ENCODE data around the gene LYPD6B. TPM values are rescaled to one million over a fixed set of nuclear protein-coding genes. Genes with fewer than 3 reads are reported as not detected.

LYPD6B gene
- total and polyA plus RNA-seq, 10 of the 15 experiments (the other 5 are each of a cell fraction or from before 2014, with no cell fraction given) = 1.0 to 6.6 (median 4.0) TPM

GRCh38 chr2:149042881-149043280 lies 4.4 kb downstream of the LYPD6B start:
- FAIRE-seq = no peak
- H4K20me1 ChIP-seq (ENCODE audit: control insufficient read depth, insufficient read depth) = no peaks in the 10 kb centered on the region
- in situ Hi-C loops (cut with MboI) (no loop called here), intact Hi-C loops (cut with micrococcal nuclease; ENCODE audit: unreplicated experiment) (loop anchor here (5.0 to 10.0 kb wide), 3 partner anchors 269 to 1302 kb away; no protein-coding TSS in a partner anchor)
- CTCF ChIA-PET = interaction anchor here (18.0 kb wide), 1 partner anchor 21 kb away, joined by 508 read pairs; no protein-coding TSS in a partner anchor
- H3K4me2 ChIP-seq (ENCODE audit: control insufficient read depth, insufficient read depth) = no peak overlapping the region
- SMC1A ChIA-PET (ENCODE audit: uncharacterized antibody, unreplicated experiment) = interaction anchor here (1.2 to 16.5 kb wide), 2 partner anchors 21 to 23 kb away, joined by 3 to 327 read pairs; no protein-coding TSS in a partner anchor
- no peak overlapping the region for H3K27ac ChIP-seq (ENCODE audit: control insufficient read depth, insufficient read depth)
- ATAC-seq = no peak
- RAD21 ChIA-PET (ENCODE audit: unreplicated experiment) = no interaction called here
- DNase-seq (ENCODE audit: low read depth, low spot score) = no peak
- peaks cover 8% of the 10 kb centered on the region; the same call in 1 of the 2 replicates for H3K4me1 ChIP-seq (ENCODE audit: control insufficient read depth, insufficient read depth, low read length)
- no peak overlapping the region for H3K4me3 ChIP-seq
- 0% methylated on average over 1 of the region's 1 CpG for WGBS (ENCODE audit: insufficient coverage, insufficient replicate concordance, low lambda C conversion rate, missing lambda C conversion rate)
- H3K27me3 ChIP-seq (replicated peaks in 1 of 2; ENCODE audit: control insufficient read depth in 2 of 2, insufficient read depth in 2 of 2, low read length in 1 of 2) = no peaks in the 10 kb centered on the region
- POLR2A ChIA-PET = no interaction called here
- H2AFZ ChIP-seq (ENCODE audit: control insufficient read depth, low read depth, low read length) = no peak overlapping the region
- no peaks in the 10 kb centered on the region for H3K36me3 ChIP-seq (ENCODE audit: control insufficient read depth in 2 of 2, insufficient read depth in 2 of 2, low read length in 1 of 2)
- H3K9me3 ChIP-seq (replicated peaks; ENCODE audit: control insufficient read depth, insufficient read depth, low read length) = peaks cover 4% of the 10 kb centered on the region; the same call in 2 of the 3 replicates
- no peak overlapping the region for H3K9ac ChIP-seq (ENCODE audit: control insufficient read depth, insufficient read depth, low read length)
- no TSS peak for BruUV-seq (replicated peaks)
- peaks cover 8% of the 10 kb centered on the region for H3K79me2 ChIP-seq (ENCODE audit: control insufficient read depth, insufficient read depth, low read length)
- TF ChIP-seq POU2F2 (IDR thresholded peaks at IDR 0.05; ENCODE audit: borderline replicate concordance, low read depth, low read length) = no peak
- TF ChIP-seq ZNF24 (IDR thresholded peaks at IDR 0.05) = no peak
- no peak for TF ChIP-seq MEF2B (IDR thresholded peaks at IDR 0.05; ENCODE audit: partially characterized antibody, poor library complexity, severe bottlenecking)
- TF ChIP-seq TCF12 (IDR thresholded peaks at IDR 0.05; ENCODE audit: low read depth, low read length) = no peak
- no peak for TF ChIP-seq CEBPB (IDR thresholded peaks at IDR 0.05; ENCODE audit: borderline replicate concordance in 1 of 2, low read depth in 2 of 2, low read length in 2 of 2)
- no peak for TF ChIP-seq SIX5 (IDR thresholded peaks at IDR 0.05; ENCODE audit: low read depth, low read length, severe bottlenecking)
- no peak for TF ChIP-seq CBFB (IDR thresholded peaks at IDR 0.05; ENCODE audit: low read depth)
- no peak for TF ChIP-seq IRF4 (IDR thresholded peaks at IDR 0.05; ENCODE audit: low read depth, low read length)
- TF ChIP-seq IKZF1 (conservative IDR thresholded peaks at IDR 0.05) = no peak

GRCh38 chr2:149044500-149044899 lies 6.0 kb downstream of the LYPD6B start:
- H3K4me1 ChIP-seq (ENCODE audit: control insufficient read depth, insufficient read depth, low read length) = peaks cover 8% of the 10 kb centered on the region
- FAIRE-seq = no peak
- H4K20me1 ChIP-seq (ENCODE audit: control insufficient read depth, insufficient read depth) = no peaks in the 10 kb centered on the region
- no peaks in the 10 kb centered on the region for H3K27me3 ChIP-seq (replicated peaks in 1 of 2; ENCODE audit: control insufficient read depth in 2 of 2, insufficient read depth in 2 of 2, low read length in 1 of 2)
- BruUV-seq (replicated peaks) = no TSS peak
- SMC1A ChIA-PET (ENCODE audit: uncharacterized antibody, unreplicated experiment) = no interaction called here
- POLR2A ChIA-PET = no interaction called here
- RAD21 ChIA-PET (ENCODE audit: unreplicated experiment) = no interaction called here
- H3K4me3 ChIP-seq = no peak overlapping the region
- no peak overlapping the region for H3K4me2 ChIP-seq (ENCODE audit: control insufficient read depth, insufficient read depth)
- in situ Hi-C loops (cut with MboI) (no loop called here), intact Hi-C loops (cut with micrococcal nuclease; ENCODE audit: unreplicated experiment) (loop anchor here (5.0 to 10.0 kb wide), 3 partner anchors 268 to 1300 kb away; no protein-coding TSS in a partner anchor)
- peaks cover 6% of the 10 kb centered on the region for H3K79me2 ChIP-seq (ENCODE audit: control insufficient read depth, insufficient read depth, low read length)
- H3K27ac ChIP-seq (ENCODE audit: control insufficient read depth, insufficient read depth) = no peak overlapping the region
- no peaks in the 10 kb centered on the region for H3K36me3 ChIP-seq (ENCODE audit: control insufficient read depth in 2 of 2, insufficient read depth in 2 of 2, low read length in 1 of 2)
- 0% methylated on average over 1 of the region's 1 CpG for WGBS (ENCODE audit: insufficient coverage, insufficient replicate concordance, low lambda C conversion rate, missing lambda C conversion rate)
- CTCF ChIA-PET = no interaction called here
- H2AFZ ChIP-seq (ENCODE audit: control insufficient read depth, low read depth, low read length) = no peak overlapping the region
- no peak for ATAC-seq
- DNase-seq (ENCODE audit: low read depth, low spot score) = no peak
- peaks cover 6% of the 10 kb centered on the region for H3K9me3 ChIP-seq (replicated peaks; ENCODE audit: control insufficient read depth, insufficient read depth, low read length)
- H3K9ac ChIP-seq (ENCODE audit: control insufficient read depth, insufficient read depth, low read length) = no peak overlapping the region
- no peak for TF ChIP-seq SRF (IDR thresholded peaks at IDR 0.05; ENCODE audit: low read depth in 2 of 2, low read length in 2 of 2)
- TF ChIP-seq POU2F2 (IDR thresholded peaks at IDR 0.05; ENCODE audit: borderline replicate concordance, low read depth, low read length) = no peak
- TF ChIP-seq ZBTB11 (CRISPR knock-in tag; IDR thresholded peaks at IDR 0.05) = no peak
